Caco-2 (cell line): ENCODE results near the gene TTC7B. TPM values are rescaled to one million over a fixed set of nuclear protein-coding genes. Genes with fewer than 3 reads are reported as not detected.

Experiments used
- BruUV-seq: library from RNA; stranded (reverse); fragments of 400-500 nt; replicated peaks from 2 replicates; lab custom pipeline; 2021; lab: Mats Ljungman, UMichigan
- CTCF ChIA-PET: fragments of 300-600 bp; sonication (Branson Sonifier 250); formaldehyde crosslinking; loops from one replicate; lab custom pipeline; 2022; ENCODE audit warnings: antibody characterized with exemption; lab: Charles Lee
- POLR2A ChIA-PET: fragments of 300-600 bp; sonication (Branson Sonifier 250); formaldehyde crosslinking; loops from one replicate; lab custom pipeline; 2022; ENCODE audit warnings: antibody characterized with exemption; lab: Charles Lee
- DNase-seq, 2 experiments: peaks; one replicate each; pipeline versions ENCODE4 v3.0.0 to v3.0.0-alpha.2; 2020 to 2022
- H3K27me3 ChIP-seq: replicated peaks from 2 replicates; pipeline ENCODE4 v1.6.0; 2011; ENCODE audit warnings: low read length; ENCODE audit not compliant: control insufficient read depth, insufficient read depth
- H3K36me3 ChIP-seq: 2 replicates; pipeline ENCODE4 v1.5.1; 2011; ENCODE audit warnings: low read length; ENCODE audit not compliant: control insufficient read depth, insufficient read depth
- H3K4me1 ChIP-seq: fragments of 250-450 bp; sonication (Bioruptor Pico); 2 replicates; pipeline ENCODE4 v1.5.1; 2020; ENCODE audit warnings: mild to moderate bottlenecking
- H3K4me3 ChIP-seq: 2 replicates; pipeline ENCODE4 v1.5.1; 2011; ENCODE audit warnings: low read depth, mild to moderate bottlenecking, control low read depth, low read length
- H3K9me3 ChIP-seq: fragments of 250-450 bp; sonication (Bioruptor Pico); 2 replicates; pipeline ENCODE4 v1.5.1; 2020; ENCODE audit warnings: mild to moderate bottlenecking, moderate library complexity
- H3K27ac Mint-ChIP-seq: one replicate; pipeline ENCODE4 v1.8.0; 2022; ENCODE audit warnings: mixed read lengths; ENCODE audit not compliant: unreplicated experiment
- H3K27me3 Mint-ChIP-seq: one replicate; pipeline ENCODE4 v1.8.0; 2022; ENCODE audit warnings: mixed read lengths; ENCODE audit not compliant: insufficient read depth, unreplicated experiment
- H3K36me3 Mint-ChIP-seq: one replicate; pipeline ENCODE4 v1.8.0; 2022; ENCODE audit warnings: mild to moderate bottlenecking, mixed read lengths; ENCODE audit not compliant: insufficient read depth, unreplicated experiment
- H3K4me1 Mint-ChIP-seq: one replicate; pipeline ENCODE4 v1.8.0; 2022; ENCODE audit warnings: low read depth, mixed read lengths; ENCODE audit not compliant: unreplicated experiment
- H3K4me3 Mint-ChIP-seq: one replicate; pipeline ENCODE4 v1.8.0; 2022; ENCODE audit warnings: mild to moderate bottlenecking, moderate library complexity, mixed read lengths; ENCODE audit not compliant: unreplicated experiment
- H3K9me3 Mint-ChIP-seq: one replicate; pipeline ENCODE4 v1.8.0; 2022; ENCODE audit warnings: mixed read lengths; ENCODE audit not compliant: unreplicated experiment
- intact Hi-C: fragments of 100-400 bp; cut with micrococcal nuclease; formaldehyde crosslinking; loops from one replicate; pipeline ENCODE4 v1.10.0; 2022; ENCODE audit not compliant: unreplicated experiment
- total RNA-seq: library from RNA; stranded (reverse); gene quantifications from 2 replicates; pipeline ENCODE4 v1.2.3, GENCODE V29; 2022
- TF ChIP-seq, protein P1 (sequence below), 2 experiments: fragments of 200-600 bp in 1 of 2; IDR thresholded peaks; 1 replicate in 1 of 2; 2 replicates in 1 of 2; pipeline versions ENCODE4 v1.5.1 to v1.8.0; 2011 to 2022; ENCODE audit warnings: antibody characterized with exemption in 1 of 2, control low read depth in 1 of 2, inconsistent platforms in 1 of 2, low read depth in 1 of 2, low read length in 1 of 2, mild to moderate bottlenecking in 1 of 2, moderate library complexity in 1 of 2; ENCODE audit not compliant: insufficient read depth in 1 of 2, severe bottlenecking in 1 of 2, unreplicated experiment in 1 of 2

TTC7B gene
- total RNA-seq, 1 experiment from 2014 or later = 28.5 TPM

DNA sequence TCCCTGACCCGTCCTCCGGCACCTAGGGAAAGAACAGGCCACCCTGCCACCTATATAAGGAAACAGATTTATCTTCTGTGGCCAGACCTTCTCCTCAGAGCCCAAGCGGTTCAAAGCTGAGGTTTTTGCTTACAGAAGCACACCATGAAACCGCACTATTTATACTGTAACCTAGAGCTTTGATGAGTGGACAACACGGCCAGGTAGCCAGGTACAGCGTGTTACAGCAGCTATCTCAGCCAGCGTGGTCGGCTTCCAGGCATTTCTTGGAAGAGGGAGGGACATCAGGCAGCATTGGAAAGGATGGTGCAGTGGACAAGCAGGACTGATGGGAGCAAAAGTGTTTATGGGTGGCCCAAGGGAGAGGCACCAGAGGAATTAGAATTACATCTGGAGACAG is 34.4 kb downstream of the TTC7B start:
- Mint-ChIP-seq H3K9me3 (no peaks in the 10 kb centered on the region), H3K27ac (no peak overlapping the region), H3K4me1 (no peaks in the 10 kb centered on the region), H3K27me3 (no peaks in the 10 kb centered on the region), H3K4me3 (no peak overlapping the region), H3K36me3 (no peaks in the 10 kb centered on the region)
- no peak for DNase-seq
- CTCF ChIA-PET = interaction anchor here (0.5 kb wide), 1 partner anchor 270 kb away, joined by 3 read pairs; no protein-coding TSS in a partner anchor
- no peaks in the 10 kb centered on the region for H3K4me1 ChIP-seq
- no peak overlapping the region for H3K4me3 ChIP-seq
- BruUV-seq = no TSS peak
- H3K36me3 ChIP-seq = no peaks in the 10 kb centered on the region
- H3K9me3 ChIP-seq = no peaks in the 10 kb centered on the region
- intact Hi-C loops = no loop called here
- TF ChIP-seq, protein P1, sequence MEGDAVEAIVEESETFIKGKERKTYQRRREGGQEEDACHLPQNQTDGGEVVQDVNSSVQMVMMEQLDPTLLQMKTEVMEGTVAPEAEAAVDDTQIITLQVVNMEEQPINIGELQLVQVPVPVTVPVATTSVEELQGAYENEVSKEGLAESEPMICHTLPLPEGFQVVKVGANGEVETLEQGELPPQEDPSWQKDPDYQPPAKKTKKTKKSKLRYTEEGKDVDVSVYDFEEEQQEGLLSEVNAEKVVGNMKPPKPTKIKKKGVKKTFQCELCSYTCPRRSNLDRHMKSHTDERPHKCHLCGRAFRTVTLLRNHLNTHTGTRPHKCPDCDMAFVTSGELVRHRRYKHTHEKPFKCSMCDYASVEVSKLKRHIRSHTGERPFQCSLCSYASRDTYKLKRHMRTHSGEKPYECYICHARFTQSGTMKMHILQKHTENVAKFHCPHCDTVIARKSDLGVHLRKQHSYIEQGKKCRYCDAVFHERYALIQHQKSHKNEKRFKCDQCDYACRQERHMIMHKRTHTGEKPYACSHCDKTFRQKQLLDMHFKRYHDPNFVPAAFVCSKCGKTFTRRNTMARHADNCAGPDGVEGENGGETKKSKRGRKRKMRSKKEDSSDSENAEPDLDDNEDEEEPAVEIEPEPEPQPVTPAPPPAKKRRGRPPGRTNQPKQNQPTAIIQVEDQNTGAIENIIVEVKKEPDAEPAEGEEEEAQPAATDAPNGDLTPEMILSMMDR (IDR thresholded peaks at IDR 0.05; ENCODE audit: insufficient read depth in 1 of 2, low read depth in 1 of 2, low read length in 1 of 2, severe bottlenecking in 1 of 2, unreplicated experiment in 1 of 2) = no peak
- POLR2A ChIA-PET = no interaction called here
- no peaks in the 10 kb centered on the region for H3K27me3 ChIP-seq

DNA sequence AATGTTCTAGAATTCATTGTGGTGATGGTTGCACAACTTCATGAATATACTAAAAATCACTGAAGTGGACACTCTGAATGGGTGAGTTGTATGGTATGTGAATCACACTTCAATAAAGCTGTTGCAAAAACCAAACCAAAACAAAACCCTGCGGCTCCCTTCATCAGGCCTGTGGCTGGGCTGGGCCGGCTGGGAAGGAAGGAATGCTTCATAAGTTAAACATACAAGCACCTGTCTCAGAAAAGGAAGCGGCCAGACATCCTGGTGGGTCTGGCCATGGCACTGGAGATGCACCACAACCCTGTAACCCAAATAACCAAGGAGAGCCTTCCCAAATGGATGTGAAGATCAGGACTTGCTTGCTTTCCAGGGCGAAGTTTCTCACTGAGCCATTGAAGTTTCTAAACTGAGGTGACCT is 34.9 kb downstream of the TTC7B start:
- CTCF ChIA-PET = no interaction called here
- Histone ChIP-seq H3K4me1 (no peaks in the 10 kb centered on the region), H3K4me3 (no peak overlapping the region), H3K27me3 (no peaks in the 10 kb centered on the region), H3K36me3 (no peaks in the 10 kb centered on the region), H3K9me3 (no peaks in the 10 kb centered on the region)
- TF ChIP-seq, protein P1 (IDR thresholded peaks at IDR 0.05; ENCODE audit: insufficient read depth in 1 of 2, low read depth in 1 of 2, low read length in 1 of 2, severe bottlenecking in 1 of 2, unreplicated experiment in 1 of 2) = no peak
- Mint-ChIP-seq H3K27me3 (no peaks in the 10 kb centered on the region), H3K36me3 (no peaks in the 10 kb centered on the region), H3K27ac (no peak overlapping the region), H3K4me1 (no peaks in the 10 kb centered on the region), H3K9me3 (no peaks in the 10 kb centered on the region), H3K4me3 (no peak overlapping the region)
- POLR2A ChIA-PET = no interaction called here
- intact Hi-C loops = no loop called here
- no TSS peak for BruUV-seq
- no peak for DNase-seq

DNA sequence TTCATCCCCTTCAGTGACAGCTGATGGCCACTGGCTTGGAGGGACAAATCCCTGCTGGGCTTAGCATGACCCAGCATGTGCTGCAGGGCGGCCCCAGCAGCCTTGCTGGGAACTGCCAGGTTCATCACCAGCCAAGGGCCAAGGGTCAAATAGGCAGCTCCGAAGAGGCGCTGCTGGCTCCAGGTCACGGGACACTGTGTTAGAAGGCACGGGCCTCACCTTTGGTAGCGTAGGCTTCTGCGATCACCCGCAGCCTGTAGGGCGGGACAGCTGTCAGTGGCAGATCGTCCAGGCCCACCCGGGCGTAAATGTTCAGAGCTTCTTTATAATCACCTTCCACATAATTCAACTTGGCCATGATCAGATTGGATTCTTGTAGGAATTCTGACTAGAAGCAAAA is 35.7 kb downstream of the TTC7B start:
- Histone ChIP-seq H3K27me3 (no peaks in the 10 kb centered on the region), H3K4me1 (no peaks in the 10 kb centered on the region), H3K36me3 (no peaks in the 10 kb centered on the region), H3K9me3 (no peaks in the 10 kb centered on the region), H3K4me3 (no peak overlapping the region)
- no peak overlapping the region for H3K4me3 Mint-ChIP-seq
- no peaks in the 10 kb centered on the region for H3K4me1 Mint-ChIP-seq
- no TSS peak for BruUV-seq
- H3K27me3 Mint-ChIP-seq = no peaks in the 10 kb centered on the region
- ChIA-PET POLR2A (no interaction called here), CTCF (no interaction called here)
- DNase-seq = no peak
- no peaks in the 10 kb centered on the region for H3K36me3 Mint-ChIP-seq
- TF ChIP-seq, protein P1 (IDR thresholded peaks at IDR 0.05; ENCODE audit: insufficient read depth in 1 of 2, low read depth in 1 of 2, low read length in 1 of 2, severe bottlenecking in 1 of 2, unreplicated experiment in 1 of 2) = no peak
- no peaks in the 10 kb centered on the region for H3K9me3 Mint-ChIP-seq
- intact Hi-C loops = no loop called here
- no peak overlapping the region for H3K27ac Mint-ChIP-seq
